NOMO-1 treated with DMSO at 0.1 percent for 48 hours (cell line): ENCODE measurements around the gene PKD1L1.
"Not testable (repeated sequence)": the region's sequence is repeated elsewhere in the genome, so short reads cannot be mapped to it uniquely, and the experiment has no call there.

Experiments used
- DNase-seq: peaks from one replicate; lab custom pipeline; 2025; ENCODE audit not compliant: unreplicated experiment; lab: John Stamatoyannopoulos, UW

The PKD1L1 gene

GRCh38 chr7:47775238-47775637 lies 173.0 kb downstream of the PKD1L1 start:
- no peak for DNase-seq

- no peak for DNase-seq
Measured at GRCh38 chr7:47772492-47772891, 175.8 kb downstream of the PKD1L1 start.

- no peak for DNase-seq
Measured at GRCh38 chr7:47771990-47772360, 176.3 kb downstream of the PKD1L1 start.

- DNase-seq = no peak
Measured at GRCh38 chr7:47771336-47771989, 176.8 kb downstream of the PKD1L1 start.

- no peak for DNase-seq
Measured at GRCh38 chr7:47766126-47766525, 182.1 kb downstream of the PKD1L1 start.

GRCh38 chr7:47765373-47765979 lies 182.8 kb downstream of the PKD1L1 start:
- no peak for DNase-seq

- DNase-seq = no peak
Measured at GRCh38 chr7:47764746-47765145, 183.5 kb downstream of the PKD1L1 start.

- DNase-seq = no peak
Measured at GRCh38 chr7:47763063-47763974, 184.9 kb downstream of the PKD1L1 start.

- no peak for DNase-seq
Measured at GRCh38 chr7:47762746-47763062, 185.6 kb downstream of the PKD1L1 start.

GRCh38 chr7:47762207-47762606 lies 186.1 kb downstream of the PKD1L1 start:
- DNase-seq = no peak

- no peak for DNase-seq
Measured at GRCh38 chr7:47759056-47759706, 189.1 kb downstream of the PKD1L1 start.

GRCh38 chr7:47758546-47758945 lies 189.7 kb downstream of the PKD1L1 start:
- DNase-seq = no peak

GRCh38 chr7:47757921-47758411 lies 190.3 kb downstream of the PKD1L1 start:
- no peak for DNase-seq

GRCh38 chr7:47756636-47757035 lies 191.6 kb downstream of the PKD1L1 start:
- DNase-seq = no peak

- no peak for DNase-seq
Measured at GRCh38 chr7:47755248-47755647, 193.0 kb downstream of the PKD1L1 start.

- not testable (repeated sequence) for DNase-seq
Measured at GRCh38 chr7:47751724-47752123, 196.5 kb downstream of the PKD1L1 start.

- DNase-seq = no peak
Measured at GRCh38 chr7:47751043-47751442, 197.2 kb downstream of the PKD1L1 start.

- DNase-seq = no peak
Measured at GRCh38 chr7:47748041-47748440, 200.2 kb downstream of the PKD1L1 start.

- no peak for DNase-seq
Measured at GRCh38 chr7:47747160-47747559, 201.1 kb downstream of the PKD1L1 start.

GRCh38 chr7:47746468-47746867 lies 201.8 kb downstream of the PKD1L1 start:
- DNase-seq = no peak

- no peak for DNase-seq
Measured at GRCh38 chr7:47744883-47745282, 203.4 kb downstream of the PKD1L1 start.
